GM19099 (cell line): ENCODE data around the gene KIF26A.

ENCODE experiments used
- POLR2A ChIP-seq: IDR thresholded peaks from 3 replicates; pipeline ENCODE4 v1.6.1; 2011; ENCODE audit warnings: low read depth; ENCODE audit not compliant: insufficient read length; ENCODE audit errors: extremely low read depth

KIF26A gene

GRCh38 chr14:104106471-104106991 is 31.9 kb upstream of the KIF26A start:
- no peak for TF ChIP-seq POLR2A

DNA sequence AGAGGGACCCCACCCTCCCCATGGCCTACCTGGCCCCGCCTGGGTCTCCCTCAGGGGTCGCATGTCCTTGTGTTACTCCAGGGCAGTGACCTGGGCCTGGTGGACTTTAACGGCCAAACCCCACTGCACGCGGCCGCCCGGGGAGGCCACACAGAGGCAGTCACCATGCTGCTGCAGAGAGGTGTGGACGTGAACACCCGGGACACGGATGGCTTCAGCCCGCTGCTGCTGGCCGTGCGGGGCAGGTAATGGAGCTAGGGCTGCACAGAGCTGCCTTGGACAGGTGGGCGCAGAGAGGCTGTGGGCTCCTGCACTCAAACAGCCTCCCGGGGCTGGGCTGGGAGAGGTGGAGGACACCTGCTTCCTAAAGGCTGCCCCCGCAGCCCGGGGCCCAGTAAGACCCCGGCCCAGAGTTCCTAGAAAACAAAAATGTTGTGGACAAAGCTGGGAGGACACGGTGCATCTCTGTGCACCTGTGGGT is 31.2 kb upstream of the KIF26A start:
- TF ChIP-seq POLR2A, result no peak

DNA sequence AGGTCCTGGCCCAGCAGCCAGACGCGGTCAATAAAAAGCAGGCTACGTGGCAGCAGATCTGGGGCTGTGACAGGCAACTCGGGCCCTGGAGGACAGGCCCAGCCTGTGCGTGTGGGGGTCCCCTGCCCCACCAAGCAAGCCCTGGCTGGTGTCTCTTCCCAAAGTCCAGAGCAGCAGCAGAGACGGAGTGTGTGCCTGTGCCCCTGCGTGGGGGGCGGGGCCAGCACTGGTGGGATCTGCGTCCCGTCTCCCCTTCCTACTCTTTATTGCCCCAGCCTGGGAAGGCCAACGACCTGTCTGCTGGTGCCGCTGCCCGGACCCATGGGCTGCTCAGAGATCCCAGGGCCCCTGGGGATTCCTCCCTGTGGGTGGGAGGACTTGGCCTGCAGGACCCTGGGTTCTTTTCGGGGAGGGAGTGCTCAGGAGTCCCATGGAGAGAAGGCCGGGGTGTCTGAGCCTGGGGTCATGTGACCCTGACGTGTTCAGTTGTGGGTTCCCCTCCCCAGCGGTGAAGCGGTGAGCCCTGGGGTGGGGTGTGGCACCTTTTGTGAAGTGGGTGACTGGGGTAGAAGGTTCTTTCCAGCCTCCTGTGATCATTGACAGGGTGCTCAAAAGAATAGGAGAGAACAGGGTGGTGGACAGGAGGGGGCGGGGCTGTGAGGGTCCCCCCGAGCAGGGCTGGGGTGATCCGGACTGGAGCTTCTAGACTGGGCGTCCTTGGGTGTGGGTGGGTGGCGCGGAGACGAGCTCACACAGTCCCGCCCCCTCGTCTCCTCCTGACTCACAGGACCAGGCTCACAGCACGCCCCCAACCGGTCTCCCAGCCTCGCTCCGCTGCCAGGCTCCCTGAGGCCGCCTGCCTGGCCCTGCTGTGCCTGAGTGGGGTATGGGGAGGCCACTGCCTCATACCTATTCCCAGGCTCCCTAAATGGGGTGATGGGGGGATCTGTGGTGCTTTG is 30.5 kb upstream of the KIF26A start:
- no peak for TF ChIP-seq POLR2A

DNA sequence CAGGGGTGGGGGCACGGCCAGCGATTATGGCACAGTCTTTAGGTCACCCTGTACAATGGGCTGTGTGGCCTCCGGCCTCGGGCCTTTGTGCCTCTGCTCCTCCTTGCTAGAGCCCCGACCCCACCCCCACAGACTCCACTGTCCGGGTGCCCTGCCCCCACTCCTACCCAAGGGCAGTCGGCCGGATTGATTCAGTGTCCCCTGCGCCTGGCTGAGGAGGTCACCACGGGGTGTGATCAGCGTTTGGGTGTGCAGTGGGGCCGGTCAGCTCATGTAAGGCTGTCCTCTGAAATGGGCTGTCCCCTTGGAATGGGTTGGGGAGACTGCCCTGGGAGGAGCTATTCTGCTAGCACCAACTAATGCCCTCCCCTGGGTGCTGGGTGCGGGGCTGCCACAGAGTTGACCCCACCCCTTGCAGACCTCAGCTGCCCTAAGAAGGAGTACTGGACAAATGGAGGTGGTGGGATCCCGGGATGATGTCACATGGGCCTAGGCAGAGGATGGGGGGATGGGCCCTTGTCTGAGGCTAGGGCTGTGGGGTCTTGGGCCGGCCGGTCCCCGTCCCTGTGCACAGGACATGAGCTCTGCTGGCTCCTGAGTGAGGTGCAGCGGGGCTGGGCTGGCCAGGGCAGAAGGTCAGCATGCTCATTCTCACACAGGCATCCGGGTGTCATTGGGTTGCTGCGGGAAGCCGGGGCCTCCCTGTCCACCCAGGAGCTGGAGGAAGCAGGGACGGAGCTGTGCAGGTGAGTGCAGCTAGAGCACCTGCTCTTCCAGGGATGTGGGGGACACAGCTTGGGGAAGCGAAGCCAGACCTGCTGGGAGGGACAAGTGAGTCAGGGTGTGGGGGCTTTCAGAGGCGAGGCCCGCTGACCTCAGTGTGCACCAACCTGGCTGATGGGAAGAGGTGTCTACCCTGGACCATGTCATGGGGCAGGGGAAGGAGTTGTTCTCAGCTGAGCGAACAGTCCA is 29.5 kb upstream of the KIF26A start:
- no peak for TF ChIP-seq POLR2A

- no peak for TF ChIP-seq POLR2A
Measured at GRCh38 chr14:104109731-104110361, 28.5 kb upstream of the KIF26A start.

DNA sequence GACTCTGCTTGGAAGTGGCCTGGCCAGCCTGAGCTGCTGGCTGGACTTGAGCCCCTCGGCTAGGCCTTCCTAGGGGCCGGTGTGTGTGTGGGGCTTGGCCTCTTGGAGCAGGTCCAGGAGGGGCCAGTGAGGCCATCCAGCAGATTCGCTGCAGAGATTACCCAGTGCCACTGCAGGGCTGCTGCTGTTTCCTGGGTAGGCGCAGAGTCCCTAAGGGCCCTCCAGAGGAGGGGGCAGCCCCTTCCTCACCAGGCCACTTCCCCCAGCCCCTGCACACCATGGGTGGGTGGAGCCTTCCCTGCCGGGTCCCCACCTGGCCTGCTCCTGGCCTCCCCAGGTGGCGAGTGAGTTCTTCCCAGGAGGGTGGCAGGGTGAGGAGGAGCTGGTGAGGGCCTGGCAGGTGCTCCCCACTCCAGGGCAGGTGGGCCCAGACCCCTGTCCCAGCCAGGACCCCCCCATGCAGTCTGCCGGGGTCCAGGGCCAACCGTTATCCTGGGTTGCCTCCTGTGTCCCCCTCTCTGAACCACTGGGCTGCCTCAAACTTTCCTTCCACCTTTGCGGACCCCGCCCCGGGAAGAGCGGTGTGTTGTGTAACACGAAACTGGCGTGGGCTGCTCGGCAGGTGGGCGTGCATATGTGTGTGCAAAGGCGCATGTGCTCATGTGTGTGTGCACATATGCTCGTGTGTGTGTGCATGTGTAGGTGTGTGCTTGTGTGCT is 27.7 kb upstream of the KIF26A start:
- no peak for TF ChIP-seq POLR2A

- TF ChIP-seq POLR2A, result no peak
Measured at GRCh38 chr14:104111301-104112112, 26.9 kb upstream of the KIF26A start.

- TF ChIP-seq POLR2A, result no peak
Measured at GRCh38 chr14:104112113-104112505, 26.3 kb upstream of the KIF26A start.

GRCh38 chr14:104112609-104113571 is 25.5 kb upstream of the KIF26A start:
- no peak for TF ChIP-seq POLR2A

- no peak for TF ChIP-seq POLR2A
Measured at GRCh38 chr14:104113631-104114420, 24.6 kb upstream of the KIF26A start.

DNA sequence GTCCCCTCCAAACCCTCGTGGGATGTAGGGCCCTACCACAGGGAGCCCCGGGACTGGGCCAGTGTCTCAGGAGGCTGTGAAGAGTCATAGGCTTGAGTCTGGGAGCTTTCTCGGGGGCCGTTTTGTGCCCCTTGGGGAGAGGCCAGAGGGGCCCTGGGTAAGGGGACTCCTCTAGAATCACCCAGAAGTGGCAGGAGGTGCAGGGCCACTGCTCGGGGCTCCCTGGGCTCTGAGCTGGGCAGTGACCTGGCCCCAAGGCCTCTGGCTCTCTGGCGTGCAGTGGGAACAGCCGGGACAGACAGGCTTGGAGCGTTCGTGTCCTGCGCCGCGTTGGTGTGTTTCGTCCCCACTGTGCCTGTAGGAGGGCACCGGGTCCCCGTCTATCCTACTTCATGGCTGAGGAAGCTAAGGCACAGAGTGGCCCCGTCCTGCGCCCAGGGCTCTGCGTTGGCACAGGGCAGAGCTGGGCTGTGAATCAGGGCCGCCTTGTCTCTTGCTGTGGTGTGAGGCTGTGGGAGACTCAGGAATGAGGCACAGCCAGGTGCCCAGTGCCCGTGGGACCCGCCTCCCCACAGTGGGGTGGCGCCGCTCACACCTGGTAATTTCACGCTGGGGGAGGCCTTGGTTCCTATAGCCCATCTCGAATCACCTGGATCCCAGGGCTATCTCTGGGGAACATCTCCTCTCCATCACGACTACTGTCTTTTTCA is 23.8 kb upstream of the KIF26A start:
- TF ChIP-seq POLR2A, result no peak

- no peak for TF ChIP-seq POLR2A
Measured at GRCh38 chr14:104115131-104115600, 23.2 kb upstream of the KIF26A start.
